Measurements from ENCODE around the gene EIF5A. TPM values are rescaled to one million over a fixed set of nuclear protein-coding genes. Genes with fewer than 3 reads are reported as not detected.
"Not testable (repeated sequence)": the region's sequence is repeated elsewhere in the genome, so short reads cannot be mapped to it uniquely, and the experiment has no call there.

Gene EIF5A
- total and polyA plus RNA-seq, 7 donors, result 104 to 603 (median 156) TPM

DNA sequence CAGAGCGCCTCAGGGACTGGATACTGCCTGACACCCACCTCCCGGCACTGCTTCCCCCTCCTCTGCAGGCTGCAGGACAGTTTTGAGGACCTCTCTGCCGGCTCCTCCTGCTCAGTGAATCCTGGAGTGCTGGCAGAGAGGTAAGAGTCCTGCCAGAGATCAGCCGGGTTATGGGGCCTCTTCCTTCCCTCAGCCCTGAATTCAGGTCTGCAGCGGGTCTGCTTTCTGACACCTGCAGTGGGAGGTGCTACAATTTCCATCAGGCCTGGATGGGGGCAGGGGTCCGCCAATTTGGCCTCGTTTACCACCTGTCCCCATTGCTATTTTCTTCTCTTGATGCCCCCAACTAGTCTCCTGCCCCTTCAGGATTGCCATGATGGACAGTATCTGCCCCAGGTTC lies 24.7 kb downstream of the EIF5A start:
- 47 to 62% methylated on average over 7 of the region's 7 CpGs for WGBS, 2 donors
- no peak for DNase-seq
- peak overlapping the region in 2 of 4 donors; percentile 22 to 64 for H3K27ac ChIP-seq
- peaks cover 0 to 15% (median 0%) of the 10 kb centered on the region in 3 donors for H3K27me3 ChIP-seq
- TF ChIP-seq POLR2AphosphoS5 (IDR thresholded peaks at IDR 0.05) (no peak), EP300 (IDR thresholded peaks at IDR 0.05) (no peak), POLR2A (IDR thresholded peaks at IDR 0.05) (no peak)
- TF ChIP-seq, protein P1, sequence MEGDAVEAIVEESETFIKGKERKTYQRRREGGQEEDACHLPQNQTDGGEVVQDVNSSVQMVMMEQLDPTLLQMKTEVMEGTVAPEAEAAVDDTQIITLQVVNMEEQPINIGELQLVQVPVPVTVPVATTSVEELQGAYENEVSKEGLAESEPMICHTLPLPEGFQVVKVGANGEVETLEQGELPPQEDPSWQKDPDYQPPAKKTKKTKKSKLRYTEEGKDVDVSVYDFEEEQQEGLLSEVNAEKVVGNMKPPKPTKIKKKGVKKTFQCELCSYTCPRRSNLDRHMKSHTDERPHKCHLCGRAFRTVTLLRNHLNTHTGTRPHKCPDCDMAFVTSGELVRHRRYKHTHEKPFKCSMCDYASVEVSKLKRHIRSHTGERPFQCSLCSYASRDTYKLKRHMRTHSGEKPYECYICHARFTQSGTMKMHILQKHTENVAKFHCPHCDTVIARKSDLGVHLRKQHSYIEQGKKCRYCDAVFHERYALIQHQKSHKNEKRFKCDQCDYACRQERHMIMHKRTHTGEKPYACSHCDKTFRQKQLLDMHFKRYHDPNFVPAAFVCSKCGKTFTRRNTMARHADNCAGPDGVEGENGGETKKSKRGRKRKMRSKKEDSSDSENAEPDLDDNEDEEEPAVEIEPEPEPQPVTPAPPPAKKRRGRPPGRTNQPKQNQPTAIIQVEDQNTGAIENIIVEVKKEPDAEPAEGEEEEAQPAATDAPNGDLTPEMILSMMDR (IDR thresholded peaks at IDR 0.05), result no peak
- no peaks in the 10 kb centered on the region for H3K36me3 ChIP-seq
- no peak overlapping the region for H3K4me3 ChIP-seq
- peaks cover 0 to 31% (median 20%) of the 10 kb centered on the region in 4 donors for H3K4me1 ChIP-seq
- no peaks in the 10 kb centered on the region for H3K9me3 ChIP-seq
- intact Hi-C loops (cut with DNase I), result no loop called here

DNA sequence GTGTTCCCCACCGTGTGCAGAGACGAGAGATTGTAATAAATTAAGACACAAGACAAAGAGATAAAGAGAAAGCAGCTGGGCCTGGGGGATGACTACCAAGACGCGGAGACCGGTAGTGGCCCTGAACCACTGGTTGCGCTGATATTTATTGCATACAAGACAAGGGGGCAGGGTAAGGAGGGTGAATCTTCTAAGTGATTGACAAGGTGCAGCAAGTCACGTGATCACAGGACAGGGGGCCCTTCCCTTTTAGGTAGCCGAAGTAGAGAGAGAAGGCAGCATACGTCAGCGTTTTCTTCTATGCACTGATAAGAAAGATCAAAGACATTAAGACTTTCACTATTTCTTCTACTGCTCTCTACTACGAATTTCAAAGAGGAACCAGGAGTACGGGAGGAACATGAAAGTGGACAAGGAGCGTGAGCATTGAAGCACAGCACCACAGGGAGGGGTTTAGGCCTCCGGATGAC lies 25.2 kb downstream of the EIF5A start:
- H3K36me3 ChIP-seq; H3K9me3 ChIP-seq; DNase-seq; intact Hi-C loops (cut with DNase I); H3K4me3 ChIP-seq: not testable (repeated sequence)
- WGBS, 2 donors, result 42 to 70% methylated on average over 14 of the region's 14 CpGs
- Histone ChIP-seq H3K4me1 (peaks cover 0 to 27% (median 19%) of the 10 kb centered on the region in 4 donors), H3K27me3 (peaks cover 0 to 18% (median 0%) of the 10 kb centered on the region in 3 donors), H3K27ac (peak overlapping the region in 3 of 4 donors; percentile 22 to 64 (median 43))

DNA sequence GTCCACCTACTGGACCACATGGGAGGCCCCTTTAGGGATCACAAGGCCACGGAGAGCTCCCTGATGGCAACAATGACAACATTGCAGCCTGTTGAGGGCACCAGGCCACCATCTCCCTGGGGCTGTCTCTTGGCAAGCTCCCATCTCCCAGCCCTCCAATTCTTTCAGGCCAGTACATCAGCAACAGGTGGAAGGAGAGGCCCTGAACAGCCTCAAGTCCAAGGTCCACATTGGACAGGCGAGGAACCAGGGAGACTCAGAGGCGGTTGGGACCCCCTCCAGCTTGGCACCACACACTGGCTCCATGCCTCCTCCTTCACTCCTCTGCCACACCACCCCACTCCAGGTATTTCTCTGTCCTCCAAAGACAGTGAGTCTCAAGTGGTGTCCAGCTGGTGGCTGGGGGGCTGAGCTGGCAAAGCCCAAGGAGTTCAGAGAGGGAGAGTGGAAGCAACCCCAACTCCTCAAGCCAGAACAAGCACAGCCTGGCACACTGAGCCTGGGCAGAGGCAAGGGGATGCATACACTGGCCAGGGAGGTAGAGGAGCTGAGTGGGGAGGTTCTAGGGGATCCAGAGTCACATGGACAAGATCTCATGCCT lies 27.6 kb downstream of the EIF5A start:
- Histone ChIP-seq H3K27ac (no peak overlapping the region), H3K4me1 (peaks cover 0 to 15% (median 8%) of the 10 kb centered on the region in 4 donors), H3K36me3 (no peaks in the 10 kb centered on the region), H3K9me3 (no peaks in the 10 kb centered on the region), H3K27me3 (peaks cover 0 to 37% (median 5%) of the 10 kb centered on the region in 3 donors), H3K4me3 (no peak overlapping the region)
- TF ChIP-seq EP300 (IDR thresholded peaks at IDR 0.05) (no peak), POLR2AphosphoS5 (IDR thresholded peaks at IDR 0.05) (no peak), POLR2A (IDR thresholded peaks at IDR 0.05) (no peak)
- TF ChIP-seq, protein P1 (IDR thresholded peaks at IDR 0.05), result no peak
- 43 to 77% methylated on average over 3 of the region's 3 CpGs for WGBS, 2 donors
- intact Hi-C loops (cut with DNase I), result no loop called here
- DNase-seq, result no peak

DNA sequence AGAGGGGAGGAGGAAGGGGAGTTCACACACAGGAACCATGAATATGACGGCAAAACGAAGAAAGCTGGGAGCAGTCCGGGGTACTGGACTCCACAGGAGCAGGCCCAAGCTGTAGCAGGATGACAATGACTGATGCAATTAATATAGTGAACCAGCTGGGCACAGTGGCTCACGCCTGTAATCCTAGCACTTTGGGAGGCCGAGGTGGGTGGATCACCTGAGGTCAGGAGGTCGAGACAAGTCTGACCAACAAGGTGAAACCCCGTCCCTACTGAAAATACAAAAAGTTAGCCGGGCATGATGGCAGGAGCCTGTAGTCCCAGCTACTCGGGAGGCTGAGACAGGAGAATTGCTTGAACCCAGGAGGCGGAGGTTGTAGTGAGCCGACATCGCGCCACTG lies 28.3 kb downstream of the EIF5A start:
- H3K9me3 ChIP-seq; intact Hi-C loops (cut with DNase I); DNase-seq; H3K36me3 ChIP-seq; H3K4me1 ChIP-seq; H3K4me3 ChIP-seq; H3K27ac ChIP-seq: not testable (repeated sequence)
- WGBS, 2 donors, result 84 to 88% methylated on average over 13 of the region's 13 CpGs
- H3K27me3 ChIP-seq, result peaks cover under 1 to 43% (median 11%) of the 10 kb centered on the region in 3 donors

DNA sequence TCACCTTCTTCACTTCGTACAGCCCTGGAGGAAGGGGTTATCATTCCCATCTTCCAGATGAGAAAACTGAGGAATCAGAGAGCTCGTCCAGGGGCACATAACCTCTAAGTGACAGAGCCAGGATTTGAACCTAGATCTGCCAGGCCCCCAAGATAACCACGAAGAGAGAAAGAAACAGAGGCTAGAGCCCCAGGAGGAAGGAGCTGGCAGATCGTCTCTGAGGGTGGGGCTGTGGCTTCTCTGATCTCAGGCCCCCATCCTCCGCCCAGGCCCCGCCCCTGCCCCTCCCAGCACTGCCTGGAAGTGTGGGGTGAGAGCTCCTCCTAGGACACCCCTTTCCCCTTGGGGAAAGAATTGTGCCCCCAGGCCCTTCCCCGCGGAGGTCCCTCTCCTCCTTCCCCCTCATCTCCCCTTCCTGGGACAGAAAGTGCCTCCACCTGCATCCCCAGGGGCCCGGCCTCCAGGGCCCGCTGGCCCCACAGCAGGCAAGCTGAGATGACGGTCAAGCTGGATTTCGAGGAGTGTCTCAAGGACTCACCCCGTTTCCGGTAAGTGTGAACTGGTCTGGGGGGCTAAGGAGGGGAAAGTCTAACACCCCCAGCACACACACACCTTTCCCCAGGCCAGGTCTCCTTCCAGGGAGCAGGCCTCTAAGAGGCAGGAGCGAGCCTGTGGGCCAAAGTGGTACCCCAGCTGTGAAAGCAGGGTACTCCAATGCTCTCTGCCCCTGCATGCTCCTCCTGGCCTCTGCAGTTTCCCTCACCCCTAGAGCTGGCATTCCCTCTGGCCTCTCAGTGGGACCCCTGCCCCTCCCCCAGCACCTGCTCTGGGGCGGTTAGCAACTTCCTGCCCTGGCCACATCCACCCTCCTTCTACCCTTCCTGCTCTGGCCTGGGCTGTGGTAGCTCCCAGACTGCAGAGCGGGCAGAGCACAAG lies 29.1 kb downstream of the EIF5A start, which contains the start of gene ACAP1:
Gene ACAP1 (plus strand): TSS at position 290 of the 936 bp plus-strand sequence. CDS start 206 bp downstream, at position 496.
- H3K36me3 ChIP-seq, result no peaks in the 10 kb centered on the region
- TF ChIP-seq, protein P1 (IDR thresholded peaks at IDR 0.05), result no peak
- TF ChIP-seq POLR2AphosphoS5 (IDR thresholded peaks at IDR 0.05) (no peak), EP300 (IDR thresholded peaks at IDR 0.05) (no peak), POLR2A (IDR thresholded peaks at IDR 0.05) (no peak)
- WGBS, 2 donors, result 25 to 50% methylated on average over 17 of the region's 17 CpGs
- peaks cover 0 to 7% (median 0%) of the 10 kb centered on the region in 4 donors for H3K4me1 ChIP-seq
- H3K4me3 ChIP-seq, result peak within 1 kb of the TSS in 2 of 4 donors; percentile 9 to 12
- no peaks in the 10 kb centered on the region for H3K9me3 ChIP-seq
- no peak within 1 kb of the TSS for H3K27ac ChIP-seq
- intact Hi-C loops (cut with DNase I), result no loop called here
- DNase-seq, result no peak
- H3K27me3 ChIP-seq, result peaks cover 7 to 51% (median 12%) of the 10 kb centered on the region in 3 donors

DNA sequence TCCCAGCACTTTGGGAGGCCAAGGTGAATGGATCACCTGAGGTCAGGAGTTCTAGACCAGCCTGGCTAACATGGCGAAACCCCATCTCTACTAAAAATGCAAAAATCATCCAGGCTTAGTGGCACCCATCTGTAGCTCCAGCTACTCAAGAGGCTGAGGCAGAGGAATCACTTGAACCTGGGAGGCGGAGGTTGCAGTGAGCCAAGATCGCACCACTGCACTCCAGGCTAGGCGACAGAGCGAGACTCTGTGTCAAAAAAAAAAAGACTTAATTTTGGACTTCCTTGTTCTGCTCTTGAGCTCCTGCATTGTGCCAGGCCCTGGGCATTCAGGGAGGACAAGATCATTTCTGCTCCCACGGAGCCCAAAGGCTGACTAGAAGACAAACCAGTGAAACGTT lies 30.2 kb downstream of the EIF5A start:
- H3K9me3 ChIP-seq; intact Hi-C loops (cut with DNase I); H3K4me3 ChIP-seq; H3K4me1 ChIP-seq; DNase-seq; H3K27ac ChIP-seq; H3K36me3 ChIP-seq: not testable (repeated sequence)
- WGBS, 2 donors, result 48 to 73% methylated on average over 7 of the region's 7 CpGs
- peaks cover 9 to 61% (median 18%) of the 10 kb centered on the region in 3 donors for H3K27me3 ChIP-seq
